OCI-LY3 (cell line): ENCODE data around the gene RABGAP1.

Experiments used
- EZH2phosphoT487 ChIP-seq: fragments of 200-600 bp; shearing (Covaris generic); IDR thresholded peaks from 2 replicates; pipeline ENCODE4 v1.6.1; 2018; ENCODE audit warnings: antibody characterized with exemption, mixed run types, low read depth
- TF ChIP-seq, protein P1 (sequence below): fragments of 200-600, 300-600 bp; sonication (generic); IDR thresholded peaks from 2 replicates; pipeline ENCODE4 v1.5.1; 2014; ENCODE audit warnings: antibody characterized with exemption, low read length, low read depth

- TF ChIP-seq, protein P1, sequence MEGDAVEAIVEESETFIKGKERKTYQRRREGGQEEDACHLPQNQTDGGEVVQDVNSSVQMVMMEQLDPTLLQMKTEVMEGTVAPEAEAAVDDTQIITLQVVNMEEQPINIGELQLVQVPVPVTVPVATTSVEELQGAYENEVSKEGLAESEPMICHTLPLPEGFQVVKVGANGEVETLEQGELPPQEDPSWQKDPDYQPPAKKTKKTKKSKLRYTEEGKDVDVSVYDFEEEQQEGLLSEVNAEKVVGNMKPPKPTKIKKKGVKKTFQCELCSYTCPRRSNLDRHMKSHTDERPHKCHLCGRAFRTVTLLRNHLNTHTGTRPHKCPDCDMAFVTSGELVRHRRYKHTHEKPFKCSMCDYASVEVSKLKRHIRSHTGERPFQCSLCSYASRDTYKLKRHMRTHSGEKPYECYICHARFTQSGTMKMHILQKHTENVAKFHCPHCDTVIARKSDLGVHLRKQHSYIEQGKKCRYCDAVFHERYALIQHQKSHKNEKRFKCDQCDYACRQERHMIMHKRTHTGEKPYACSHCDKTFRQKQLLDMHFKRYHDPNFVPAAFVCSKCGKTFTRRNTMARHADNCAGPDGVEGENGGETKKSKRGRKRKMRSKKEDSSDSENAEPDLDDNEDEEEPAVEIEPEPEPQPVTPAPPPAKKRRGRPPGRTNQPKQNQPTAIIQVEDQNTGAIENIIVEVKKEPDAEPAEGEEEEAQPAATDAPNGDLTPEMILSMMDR: no peak
- TF ChIP-seq EZH2phosphoT487: no peak
Measured at GRCh38 chr9:123108976-123109375, 168.2 kb downstream of the RABGAP1 start.
